Activated CD8-positive, alpha-beta memory T cell treated with anti-CD3 and anti-CD28 coated beads, Interleukin-2, amount 50 U/mL, for 4 hours (primary cell): ENCODE results near the gene KMT2A.
A peak's percentile ranks its signal among the peaks of the same experiment; 100 is the strongest.

Source experiments
- DNase-seq: peaks from one replicate; pipeline ENCODE4 v3.0.0-alpha.2; 2020

Gene KMT2A

DNA sequence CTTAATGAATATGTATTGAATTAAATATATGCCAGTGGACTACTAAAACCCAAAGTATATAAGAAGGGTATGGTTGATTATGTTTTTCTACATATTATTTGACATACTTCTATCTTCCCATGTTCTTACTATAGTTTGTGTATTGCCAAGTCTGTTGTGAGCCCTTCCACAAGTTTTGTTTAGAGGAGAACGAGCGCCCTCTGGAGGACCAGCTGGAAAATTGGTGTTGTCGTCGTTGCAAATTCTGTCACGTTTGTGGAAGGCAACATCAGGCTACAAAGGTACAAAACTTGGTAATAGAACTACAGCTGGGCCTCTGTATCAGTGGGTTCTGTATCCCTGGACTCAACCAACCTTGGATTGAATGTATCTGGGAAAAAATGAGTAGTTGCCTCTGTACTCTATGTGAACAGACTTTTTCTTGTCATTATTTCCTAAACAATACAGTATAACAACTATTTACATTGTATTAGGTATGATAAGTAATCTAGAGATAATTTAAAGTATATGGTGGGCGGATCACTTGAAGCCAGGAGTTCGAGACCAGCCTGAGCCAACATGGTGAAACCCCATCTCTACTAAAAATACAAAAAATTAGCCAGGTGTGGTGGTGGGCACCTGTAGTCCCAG, 52.3 kb downstream of the KMT2A start:
- peak; percentile 79 for DNase-seq

DNA sequence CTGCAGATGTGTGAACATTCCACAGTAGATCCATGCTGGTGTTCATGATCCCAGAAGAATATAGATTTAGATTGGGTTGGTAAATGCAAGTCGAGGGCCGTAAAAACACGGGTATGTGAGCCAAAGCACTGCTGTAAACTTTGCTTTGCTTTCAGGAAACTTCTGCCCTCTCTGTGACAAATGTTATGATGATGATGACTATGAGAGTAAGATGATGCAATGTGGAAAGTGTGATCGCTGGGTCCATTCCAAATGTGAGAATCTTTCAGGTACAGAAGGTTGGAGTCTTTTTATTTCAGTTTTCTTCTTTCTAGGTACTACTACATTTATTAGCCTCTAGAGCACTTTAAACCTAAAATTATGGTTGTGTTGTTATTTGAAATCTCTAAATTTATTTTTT, 54.7 kb downstream of the KMT2A start:
- no peak for DNase-seq

DNA sequence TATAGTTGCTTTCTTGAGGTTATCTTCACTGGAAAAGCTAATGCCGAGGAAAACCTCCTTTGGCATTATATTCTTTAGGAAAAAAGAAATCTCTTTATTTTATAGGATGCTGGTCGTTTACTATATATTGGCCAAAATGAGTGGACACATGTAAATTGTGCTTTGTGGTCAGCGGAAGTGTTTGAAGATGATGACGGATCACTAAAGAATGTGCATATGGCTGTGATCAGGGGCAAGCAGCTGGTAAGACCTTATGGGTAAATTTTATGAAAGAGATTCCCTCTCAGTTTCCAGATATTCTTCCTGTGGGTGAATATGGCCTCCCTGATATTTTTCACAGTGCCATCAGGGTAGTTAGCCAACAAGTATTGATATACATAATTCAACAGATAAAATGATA, 61.5 kb downstream of the KMT2A start:
- DNase-seq: no peak

DNA sequence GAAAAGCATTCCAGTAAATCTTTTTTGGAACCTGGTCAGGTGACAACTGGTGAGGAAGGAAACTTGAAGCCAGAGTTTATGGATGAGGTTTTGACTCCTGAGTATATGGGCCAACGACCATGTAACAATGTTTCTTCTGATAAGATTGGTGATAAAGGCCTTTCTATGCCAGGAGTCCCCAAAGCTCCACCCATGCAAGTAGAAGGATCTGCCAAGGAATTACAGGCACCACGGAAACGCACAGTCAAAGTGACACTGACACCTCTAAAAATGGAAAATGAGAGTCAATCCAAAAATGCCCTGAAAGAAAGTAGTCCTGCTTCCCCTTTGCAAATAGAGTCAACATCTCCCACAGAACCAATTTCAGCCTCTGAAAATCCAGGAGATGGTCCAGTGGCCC, 66.9 kb downstream of the KMT2A start:
- no peak for DNase-seq

DNA sequence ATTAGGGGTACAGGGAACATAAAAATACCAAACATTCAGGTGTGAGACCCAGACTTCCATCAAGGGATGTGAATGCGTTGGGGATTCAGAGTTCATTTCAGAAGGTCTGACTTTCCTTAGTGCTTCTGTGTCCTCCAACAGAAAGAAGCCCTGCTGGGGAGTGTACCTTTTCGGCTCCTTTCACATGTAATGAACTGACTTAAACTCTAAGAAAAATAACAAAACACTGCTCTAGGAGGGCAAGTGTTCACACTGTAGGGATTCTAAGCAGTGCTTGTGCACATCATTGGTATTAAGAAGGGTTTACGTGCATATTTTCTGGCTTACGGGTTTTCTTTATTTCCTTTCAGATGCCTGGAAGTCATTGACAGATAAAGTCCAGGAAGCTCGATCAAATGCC, 75.3 kb downstream of the KMT2A start:
- DNase-seq: no peak

DNA sequence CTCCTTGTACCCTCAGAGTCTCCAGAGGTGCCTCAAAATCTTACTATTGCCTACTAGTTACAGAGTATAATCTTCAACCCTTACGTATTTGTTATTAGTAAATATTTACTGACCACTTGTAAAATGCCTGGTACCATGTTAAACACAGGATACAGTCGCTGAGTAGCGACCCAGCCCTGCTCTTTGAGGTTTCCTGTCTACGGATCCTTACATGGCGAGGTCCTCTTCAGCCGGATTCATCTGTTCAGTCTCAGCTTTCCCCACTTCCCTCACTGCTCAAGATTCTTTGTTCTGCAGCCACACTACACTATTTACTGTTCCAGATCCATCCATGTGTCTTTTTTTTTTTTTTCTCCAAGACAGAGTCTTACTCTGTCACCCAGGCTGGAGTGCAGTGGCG, 77.8 kb downstream of the KMT2A start:
- DNase-seq: no peak

DNA sequence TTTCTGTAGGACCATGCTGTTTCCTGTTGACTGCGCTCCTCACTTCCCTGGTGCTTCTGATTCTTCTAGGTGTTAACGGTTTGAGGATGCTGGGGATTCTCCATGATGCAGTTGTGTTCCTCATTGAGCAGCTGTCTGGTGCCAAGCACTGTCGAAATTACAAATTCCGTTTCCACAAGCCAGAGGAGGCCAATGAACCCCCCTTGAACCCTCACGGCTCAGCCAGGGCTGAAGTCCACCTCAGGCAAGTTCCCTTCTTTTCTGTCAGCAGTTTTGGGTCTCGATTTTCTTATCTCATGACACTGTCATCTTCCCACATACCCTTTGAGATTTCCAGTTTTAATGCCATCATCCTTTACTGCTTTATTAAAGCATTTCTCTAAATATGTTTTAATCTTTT, 83.3 kb downstream of the KMT2A start:
- no peak for DNase-seq

DNA sequence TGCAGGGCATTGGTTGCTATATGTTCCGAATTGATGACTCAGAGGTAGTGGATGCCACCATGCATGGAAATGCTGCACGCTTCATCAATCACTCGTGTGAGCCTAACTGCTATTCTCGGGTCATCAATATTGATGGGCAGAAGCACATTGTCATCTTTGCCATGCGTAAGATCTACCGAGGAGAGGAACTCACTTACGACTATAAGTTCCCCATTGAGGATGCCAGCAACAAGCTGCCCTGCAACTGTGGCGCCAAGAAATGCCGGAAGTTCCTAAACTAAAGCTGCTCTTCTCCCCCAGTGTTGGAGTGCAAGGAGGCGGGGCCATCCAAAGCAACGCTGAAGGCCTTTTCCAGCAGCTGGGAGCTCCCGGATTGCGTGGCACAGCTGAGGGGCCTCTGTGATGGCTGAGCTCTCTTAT, 85.6 kb downstream of the KMT2A start:
- no peak for DNase-seq

DNA sequence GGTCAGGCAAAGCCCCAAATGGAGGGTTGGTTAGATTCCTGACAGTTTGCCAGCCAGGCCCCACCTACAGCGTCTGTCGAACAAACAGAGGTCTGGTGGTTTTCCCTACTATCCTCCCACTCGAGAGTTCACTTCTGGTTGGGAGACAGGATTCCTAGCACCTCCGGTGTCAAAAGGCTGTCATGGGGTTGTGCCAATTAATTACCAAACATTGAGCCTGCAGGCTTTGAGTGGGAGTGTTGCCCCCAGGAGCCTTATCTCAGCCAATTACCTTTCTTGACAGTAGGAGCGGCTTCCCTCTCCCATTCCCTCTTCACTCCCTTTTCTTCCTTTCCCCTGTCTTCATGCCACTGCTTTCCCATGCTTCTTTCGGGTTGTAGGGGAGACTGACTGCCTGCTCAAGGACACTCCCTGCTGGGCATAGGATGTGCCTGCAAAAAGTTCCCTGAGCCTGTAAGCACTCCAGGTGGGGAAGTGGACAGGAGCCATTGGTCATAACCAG, 86.3 kb downstream of the KMT2A start:
- no peak for DNase-seq

DNA sequence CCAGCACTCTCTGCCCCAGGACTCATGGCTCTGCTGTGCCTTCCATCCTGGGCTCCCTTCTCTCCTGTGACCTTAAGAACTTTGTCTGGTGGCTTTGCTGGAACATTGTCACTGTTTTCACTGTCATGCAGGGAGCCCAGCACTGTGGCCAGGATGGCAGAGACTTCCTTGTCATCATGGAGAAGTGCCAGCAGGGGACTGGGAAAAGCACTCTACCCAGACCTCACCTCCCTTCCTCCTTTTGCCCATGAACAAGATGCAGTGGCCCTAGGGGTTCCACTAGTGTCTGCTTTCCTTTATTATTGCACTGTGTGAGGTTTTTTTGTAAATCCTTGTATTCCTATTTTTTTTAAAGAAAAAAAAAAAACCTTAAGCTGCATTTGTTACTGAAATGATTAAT, 88.1 kb downstream of the KMT2A start:
- DNase-seq: no peak

DNA sequence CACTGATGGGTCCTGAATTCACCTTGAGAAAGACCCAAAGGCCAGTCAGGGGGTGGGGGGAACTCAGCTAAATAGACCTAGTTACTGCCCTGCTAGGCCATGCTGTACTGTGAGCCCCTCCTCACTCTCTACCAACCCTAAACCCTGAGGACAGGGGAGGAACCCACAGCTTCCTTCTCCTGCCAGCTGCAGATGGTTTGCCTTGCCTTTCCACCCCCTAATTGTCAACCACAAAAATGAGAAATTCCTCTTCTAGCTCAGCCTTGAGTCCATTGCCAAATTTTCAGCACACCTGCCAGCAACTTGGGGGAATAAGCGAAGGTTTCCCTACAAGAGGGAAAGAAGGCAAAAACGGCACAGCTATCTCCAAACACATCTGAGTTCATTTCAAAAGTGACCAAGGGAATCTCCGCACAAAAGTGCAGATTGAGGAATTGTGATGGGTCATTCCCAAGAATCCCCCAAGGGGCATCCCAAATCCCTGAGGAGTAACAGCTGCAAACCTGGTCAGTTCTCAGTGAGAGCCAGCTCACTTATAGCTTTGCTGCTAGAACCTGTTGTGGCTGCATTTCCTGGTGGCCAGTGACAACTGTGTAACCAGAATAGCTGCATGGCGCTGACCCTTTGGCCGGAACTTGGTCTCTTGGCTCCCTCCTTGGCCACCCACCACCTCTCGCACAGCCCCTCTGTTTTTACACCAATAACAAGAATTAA, 88.6 kb downstream of the KMT2A start:
- DNase-seq: no peak

DNA sequence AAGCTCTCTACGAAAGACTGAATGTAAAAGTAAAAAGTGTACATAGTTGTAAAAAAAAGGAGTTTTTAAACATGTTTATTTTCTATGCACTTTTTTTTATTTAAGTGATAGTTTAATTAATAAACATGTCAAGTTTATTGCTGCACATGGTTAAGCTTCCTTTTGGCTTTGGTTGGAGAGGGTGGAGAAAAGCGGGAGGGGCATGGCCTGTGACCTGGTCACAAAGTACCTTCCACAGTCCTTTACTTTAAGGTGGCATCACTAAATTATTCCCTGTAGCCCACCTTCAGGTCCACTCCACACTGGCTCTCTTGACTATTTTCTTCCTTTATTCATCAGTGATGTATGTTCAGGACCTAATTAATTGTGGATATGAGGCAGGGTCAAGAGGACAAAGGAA, 90.4 kb downstream of the KMT2A start:
- DNase-seq: no peak

DNA sequence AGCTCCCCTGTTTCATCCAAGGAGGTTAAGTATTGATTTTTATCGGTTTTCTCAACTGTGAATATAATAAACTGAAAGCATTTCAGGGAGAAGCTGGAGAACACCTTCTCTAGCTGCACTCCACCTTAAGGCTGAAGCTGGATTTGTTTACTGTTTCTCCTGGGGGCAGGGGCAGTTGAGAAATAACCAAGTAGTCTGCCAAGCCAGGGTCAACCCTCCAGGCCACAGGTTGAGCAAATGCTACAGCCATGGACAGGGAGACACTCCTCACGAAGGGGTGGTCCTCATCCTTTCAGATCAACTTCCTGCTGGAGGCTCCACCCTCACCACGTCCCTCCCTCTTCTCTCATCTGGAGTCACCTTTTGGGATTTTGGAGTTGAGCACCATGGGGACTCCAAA, 90.8 kb downstream of the KMT2A start, which contains the start of gene TTC36:
TTC36 (plus strand) TSS at position 366 of the 400 bp plus-strand sequence; CDS start at position 387, 21 bp downstream.
- no peak for DNase-seq

DNA sequence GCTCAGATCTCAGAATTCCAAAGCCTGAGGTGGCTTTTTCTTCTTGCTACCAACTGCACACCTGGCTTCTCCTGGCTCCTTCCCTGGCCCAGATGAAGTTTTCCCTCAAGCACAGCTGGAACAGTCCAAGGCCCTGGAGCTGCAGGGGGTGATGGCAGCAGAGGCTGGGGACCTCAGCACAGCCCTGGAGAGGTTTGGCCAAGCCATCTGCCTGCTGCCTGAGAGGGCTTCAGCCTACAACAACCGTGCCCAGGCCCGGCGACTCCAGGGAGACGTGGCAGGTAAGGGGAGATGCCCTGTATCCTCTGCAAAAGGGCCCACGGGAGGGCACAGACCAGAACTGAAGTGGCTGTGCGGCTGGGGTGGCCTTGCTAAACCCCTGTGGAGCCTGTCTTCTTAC, 92.2 kb downstream of the KMT2A start:
- no peak for DNase-seq

DNA sequence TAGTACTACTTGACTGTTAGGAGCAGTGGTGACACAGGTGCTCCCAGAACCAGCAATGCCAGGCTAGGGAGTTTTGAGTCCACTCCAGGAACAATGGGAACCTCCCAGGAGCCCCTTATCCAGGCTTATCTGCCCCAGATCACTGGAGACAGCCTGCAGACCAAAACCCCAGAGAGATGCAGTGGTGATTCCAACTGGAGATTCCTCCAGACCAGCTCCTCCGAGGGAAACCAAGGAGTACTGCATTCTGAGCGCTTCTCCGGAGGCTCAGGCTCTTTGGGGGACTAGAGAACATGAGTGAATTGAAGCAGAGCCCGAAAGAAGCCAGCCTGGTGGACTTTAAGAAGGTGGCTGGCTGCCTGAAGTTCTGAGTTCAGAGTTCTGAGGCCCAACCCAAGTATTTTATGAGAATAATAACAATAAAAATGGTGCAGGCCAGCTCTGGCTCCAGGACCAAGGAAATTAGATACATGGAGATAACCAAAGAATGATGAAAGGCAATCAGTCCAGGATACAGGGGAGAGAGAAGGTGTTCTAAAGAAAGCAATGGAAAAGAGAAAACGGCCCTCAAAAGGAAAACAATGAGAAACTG, 93.4 kb downstream of the KMT2A start:
- no peak for DNase-seq

DNA sequence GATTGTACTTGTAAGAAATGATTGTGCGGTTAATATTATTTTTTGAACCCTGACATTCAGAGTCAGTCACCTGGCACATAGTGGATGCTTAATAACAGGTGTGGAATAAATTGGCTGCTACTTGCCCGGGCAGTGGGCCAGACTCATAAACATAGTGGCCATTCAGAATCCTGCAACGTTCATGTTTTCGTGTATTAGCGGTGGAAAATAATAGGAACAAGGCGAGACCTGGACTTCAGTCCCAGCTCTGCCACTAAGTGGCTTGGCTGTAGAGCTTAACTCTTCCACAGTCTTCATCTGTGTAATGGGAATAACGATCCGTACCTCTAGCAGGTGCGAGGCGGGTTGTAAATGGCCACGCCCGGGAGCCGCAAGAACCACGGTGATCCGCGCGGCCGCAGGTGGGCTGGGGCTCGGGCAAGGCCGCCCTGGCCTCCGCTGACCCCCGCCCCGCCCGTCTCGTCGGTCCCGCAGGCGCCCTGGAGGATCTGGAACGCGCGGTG, 93.9 kb downstream of the KMT2A start:
- no peak for DNase-seq

DNA sequence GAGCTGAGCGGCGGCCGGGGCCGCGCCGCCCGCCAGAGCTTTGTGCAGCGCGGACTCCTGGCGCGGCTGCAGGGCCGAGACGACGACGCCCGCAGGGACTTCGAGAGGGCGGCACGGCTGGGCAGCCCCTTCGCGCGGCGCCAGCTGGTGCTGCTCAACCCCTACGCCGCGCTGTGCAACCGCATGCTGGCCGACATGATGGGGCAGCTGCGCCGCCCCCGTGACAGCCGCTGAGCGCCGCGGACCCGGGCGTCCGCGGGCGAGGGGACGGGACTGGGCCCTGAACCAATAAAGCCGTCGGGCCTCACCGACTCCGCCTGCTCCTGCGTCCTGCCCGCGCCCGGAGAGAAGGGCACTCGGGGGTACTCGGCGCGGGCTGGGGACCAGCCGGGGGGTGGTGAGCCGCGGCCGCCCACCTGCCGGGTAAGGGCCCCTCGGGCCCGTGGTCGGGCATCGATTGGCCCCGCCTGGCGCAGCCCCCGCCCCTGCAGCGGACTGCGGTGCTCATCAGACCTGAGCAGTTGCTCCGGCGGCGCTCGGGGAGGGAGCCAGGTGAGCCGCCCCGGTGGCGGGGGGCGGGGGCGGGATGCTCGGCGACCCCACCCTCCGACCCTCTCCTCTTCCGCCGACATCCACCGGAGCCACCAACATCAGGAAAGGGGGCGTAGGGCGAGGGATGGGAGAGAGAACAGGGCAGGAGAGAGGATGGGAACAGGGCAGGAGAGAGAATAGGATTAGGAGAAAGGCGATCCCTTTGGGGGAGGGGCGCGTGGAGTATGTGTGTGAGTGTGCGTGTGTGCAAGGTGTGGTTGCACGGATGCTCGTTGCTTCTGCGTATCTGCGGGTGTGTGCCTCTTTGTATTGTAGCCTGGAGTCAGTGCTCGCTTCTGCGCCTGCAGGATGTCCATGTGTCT, 94.6 kb downstream of the KMT2A start, which contains the start of gene TMEM25:
TMEM25 (plus strand) TSS at position 510 of the 914 bp plus-strand sequence. CDS start 610 bp downstream, outside the sequence.
- peak; percentile 80 for DNase-seq

DNA sequence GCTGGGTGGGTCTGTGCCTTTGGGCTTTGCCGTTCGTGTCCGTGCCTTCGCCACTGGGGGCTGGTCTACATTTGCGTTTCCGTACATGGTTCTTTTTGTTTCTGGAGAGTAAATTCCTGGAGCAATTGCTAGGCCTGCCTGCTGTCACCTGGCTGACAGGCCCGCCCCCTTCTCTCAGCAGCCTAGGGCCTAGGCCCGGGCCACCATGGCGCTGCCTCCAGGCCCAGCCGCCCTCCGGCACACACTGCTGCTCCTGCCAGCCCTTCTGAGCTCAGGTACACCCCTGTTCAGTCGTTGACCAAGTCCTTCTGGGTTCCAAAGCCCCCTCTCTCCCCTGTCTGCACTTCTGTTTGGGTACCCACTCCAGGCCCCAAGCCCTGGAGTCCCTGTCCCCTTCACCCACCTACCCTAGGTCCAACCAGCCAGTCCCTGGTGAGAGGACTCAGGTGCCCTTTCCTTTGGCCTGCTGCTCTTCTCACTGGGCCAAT, 95.3 kb downstream of the KMT2A start:
- no peak for DNase-seq

DNA sequence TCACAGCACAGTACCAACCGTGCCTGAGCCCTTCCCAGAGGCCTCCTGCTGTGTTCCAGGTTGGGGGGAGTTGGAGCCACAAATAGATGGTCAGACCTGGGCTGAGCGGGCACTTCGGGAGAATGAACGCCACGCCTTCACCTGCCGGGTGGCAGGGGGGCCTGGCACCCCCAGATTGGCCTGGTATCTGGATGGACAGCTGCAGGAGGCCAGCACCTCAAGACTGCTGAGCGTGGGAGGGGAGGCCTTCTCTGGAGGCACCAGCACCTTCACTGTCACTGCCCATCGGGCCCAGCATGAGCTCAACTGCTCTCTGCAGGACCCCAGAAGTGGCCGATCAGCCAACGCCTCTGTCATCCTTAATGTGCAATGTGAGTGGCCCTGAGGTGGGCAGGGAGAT, 95.8 kb downstream of the KMT2A start:
- no peak for DNase-seq

DNA sequence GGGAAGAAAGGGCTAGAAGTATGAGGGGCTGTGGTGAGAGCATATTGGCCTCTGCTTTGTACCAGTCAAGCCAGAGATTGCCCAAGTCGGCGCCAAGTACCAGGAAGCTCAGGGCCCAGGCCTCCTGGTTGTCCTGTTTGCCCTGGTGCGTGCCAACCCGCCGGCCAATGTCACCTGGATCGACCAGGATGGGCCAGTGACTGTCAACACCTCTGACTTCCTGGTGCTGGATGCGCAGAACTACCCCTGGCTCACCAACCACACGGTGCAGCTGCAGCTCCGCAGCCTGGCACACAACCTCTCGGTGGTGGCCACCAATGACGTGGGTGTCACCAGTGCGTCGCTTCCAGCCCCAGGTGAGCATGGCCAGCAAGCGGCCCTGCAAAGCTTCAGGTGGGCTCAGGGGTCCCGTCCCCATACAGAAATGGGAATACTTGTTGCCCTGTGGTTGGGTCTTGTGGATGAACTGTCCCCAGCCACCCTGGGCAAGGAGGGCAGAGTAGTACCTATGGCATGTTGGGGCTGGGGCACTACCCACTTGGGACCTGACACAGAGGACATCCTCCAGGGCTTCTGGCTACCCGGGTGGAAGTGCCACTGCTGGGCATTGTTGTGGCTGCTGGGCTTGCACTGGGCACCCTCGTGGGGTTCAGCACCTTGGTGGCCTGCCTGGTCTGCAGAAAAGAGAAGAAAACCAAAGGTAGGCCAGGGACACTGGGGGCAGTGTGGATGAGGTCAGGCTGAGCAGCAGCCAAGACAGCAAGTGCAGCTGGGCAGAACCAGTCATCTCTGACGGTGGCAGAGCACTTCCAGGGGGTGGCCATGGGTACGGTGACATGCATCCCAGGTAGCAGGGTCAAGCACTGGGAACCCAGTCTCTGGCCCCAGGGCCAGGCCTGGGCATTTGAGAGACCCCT, 96.8 kb downstream of the KMT2A start:
- no peak for DNase-seq
